GF-D8 (cell line): ENCODE measurements around the gene VAPB.

Source experiments
- DNase-seq: peaks from one replicate; lab custom pipeline; 2025; lab: John Stamatoyannopoulos, UW

The VAPB gene

DNA sequence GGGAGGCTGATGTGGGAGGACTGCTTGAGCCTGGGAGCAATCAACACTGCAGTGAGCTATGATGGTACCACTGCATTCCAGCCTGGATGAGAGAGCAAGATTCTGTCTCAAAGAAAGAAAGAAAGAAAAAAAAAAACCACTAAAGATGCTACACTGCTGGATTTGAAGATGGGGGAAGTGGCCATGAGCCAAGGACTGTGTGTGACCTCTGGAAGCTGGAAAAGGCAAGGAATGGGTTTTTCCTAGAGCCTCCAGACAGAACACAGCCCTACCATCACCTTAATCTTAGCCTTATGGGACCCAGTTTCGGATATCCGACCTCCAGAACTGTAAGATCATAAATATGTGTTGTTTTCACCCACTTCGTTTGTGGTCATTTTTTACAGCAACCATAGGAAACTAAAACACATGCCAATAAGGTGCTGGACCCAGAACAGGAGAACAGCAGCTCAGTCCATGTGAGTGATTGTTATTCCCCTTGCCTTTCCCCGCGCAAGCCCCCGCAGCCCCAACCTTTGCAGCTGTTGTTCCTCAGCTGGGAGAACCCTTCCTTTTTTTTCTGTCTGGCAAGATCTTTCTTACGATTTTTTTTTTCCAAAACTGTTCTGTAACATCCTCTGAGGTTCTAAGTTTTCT is 11.1 kb upstream of the VAPB start:
- DNase-seq, result no peak

- DNase-seq, result no peak
Observed at GRCh38 chr20:58378704-58379103, 10.3 kb upstream of the VAPB start.

DNA sequence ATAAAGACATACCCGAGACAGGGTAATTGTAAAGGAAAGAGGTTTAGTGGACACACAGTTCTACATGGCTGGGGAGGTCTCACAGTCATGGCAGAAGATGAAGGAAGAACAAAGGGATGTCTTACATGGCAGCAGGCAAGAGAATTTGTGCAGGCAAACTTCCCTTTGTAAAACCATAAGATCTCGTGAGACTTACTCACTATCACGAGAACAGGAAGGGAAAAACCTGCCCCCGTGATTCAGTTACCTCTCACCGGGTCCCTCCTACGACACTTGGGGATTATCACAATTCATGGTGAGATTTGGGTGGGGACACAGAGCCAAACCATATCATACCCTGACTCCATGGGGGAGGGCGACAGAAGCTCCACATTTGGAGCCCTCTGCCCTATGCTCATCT is 7.4 kb upstream of the VAPB start:
- no peak for DNase-seq

- no peak for DNase-seq
Observed at GRCh38 chr20:58382096-58382495, 6.9 kb upstream of the VAPB start.

DNA sequence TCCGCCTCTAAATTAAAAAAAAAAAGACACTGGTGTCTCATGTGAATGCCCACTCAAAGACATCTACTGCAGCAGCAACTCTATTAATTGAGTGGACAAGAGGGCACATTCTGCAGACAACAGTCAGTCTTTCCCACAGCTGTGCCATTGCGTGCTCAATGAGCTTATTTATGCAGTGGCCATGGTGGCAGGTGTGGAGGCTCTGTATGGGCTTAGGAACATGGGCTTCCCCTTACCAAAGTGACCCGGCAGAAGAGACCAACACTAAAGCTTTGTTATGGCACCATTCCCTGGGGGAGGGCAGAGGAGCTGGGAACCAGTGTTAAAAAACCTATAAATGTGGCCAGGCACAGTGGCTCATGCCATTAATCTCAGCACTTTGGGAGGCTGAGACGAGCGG is 4.2 kb upstream of the VAPB start:
- DNase-seq, result no peak

- no peak for DNase-seq
Observed at GRCh38 chr20:58388028-58388601, 914 bp upstream of the VAPB start.

DNA sequence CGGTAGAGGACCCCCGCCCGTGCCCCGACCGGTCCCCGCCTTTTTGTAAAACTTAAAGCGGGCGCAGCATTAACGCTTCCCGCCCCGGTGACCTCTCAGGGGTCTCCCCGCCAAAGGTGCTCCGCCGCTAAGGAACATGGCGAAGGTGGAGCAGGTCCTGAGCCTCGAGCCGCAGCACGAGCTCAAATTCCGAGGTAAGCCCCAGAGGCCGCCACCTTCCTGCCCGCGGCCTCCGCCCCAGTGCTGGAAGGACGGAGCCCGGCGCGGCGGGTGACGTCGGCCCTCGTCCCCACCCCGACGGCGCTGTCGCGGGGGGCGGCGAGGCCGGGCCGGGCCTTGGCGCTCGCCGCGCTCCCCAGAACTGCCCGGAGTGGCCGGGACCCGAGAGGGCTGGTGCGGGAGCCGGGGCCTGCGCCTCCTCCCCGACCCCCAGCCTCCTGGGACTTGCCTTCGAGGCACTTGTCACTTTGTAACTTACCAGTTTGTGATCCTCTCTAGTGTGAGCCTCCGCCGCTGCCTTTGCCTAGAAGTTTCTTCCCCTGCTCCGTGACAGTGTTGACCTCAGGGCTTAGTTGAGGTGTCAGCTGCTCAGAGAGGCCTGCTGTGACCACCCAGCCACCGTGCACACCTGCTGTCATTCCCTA is 417 bp downstream of the VAPB start:
- DNase-seq, result no peak

DNA sequence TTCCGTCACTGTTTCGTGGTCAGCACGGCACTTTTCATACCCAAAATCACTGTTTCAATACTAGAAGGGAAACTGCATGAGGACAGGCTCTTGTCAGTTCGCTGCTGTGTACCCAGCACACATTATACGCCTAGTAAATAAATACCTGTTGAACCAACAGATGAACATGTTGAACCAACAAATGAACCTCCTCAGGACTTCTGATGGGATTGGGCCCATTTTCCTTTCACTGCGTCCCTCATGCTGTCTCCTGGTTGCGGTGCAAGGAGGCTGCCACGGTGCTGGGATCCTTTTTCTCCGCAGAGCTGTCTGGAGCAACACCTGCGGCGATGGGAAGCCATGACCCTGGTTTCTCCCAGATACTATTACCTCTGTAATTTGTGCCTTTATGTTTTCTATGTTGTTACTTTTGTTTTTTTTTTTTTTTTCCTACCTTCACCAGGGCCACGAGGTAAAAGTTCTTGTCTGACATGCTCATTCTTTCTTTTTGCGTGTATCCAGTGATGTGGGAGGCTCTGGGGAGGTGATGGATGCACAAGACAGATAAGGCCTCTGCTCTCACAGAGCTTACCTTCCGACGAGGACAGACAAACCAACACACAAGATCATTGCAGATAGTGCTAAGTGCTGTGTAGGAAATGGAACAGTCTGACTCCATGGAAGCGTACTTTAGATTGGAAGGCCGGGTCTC is 1.1 kb downstream of the VAPB start:
- no peak for DNase-seq

GRCh38 chr20:58390659-58391035 is 1.6 kb downstream of the VAPB start:
- no peak for DNase-seq

- DNase-seq, result no peak
Observed at GRCh38 chr20:58392286-58392685, 3.3 kb downstream of the VAPB start.

- no peak for DNase-seq
Observed at GRCh38 chr20:58393299-58393698, 4.3 kb downstream of the VAPB start.

DNA sequence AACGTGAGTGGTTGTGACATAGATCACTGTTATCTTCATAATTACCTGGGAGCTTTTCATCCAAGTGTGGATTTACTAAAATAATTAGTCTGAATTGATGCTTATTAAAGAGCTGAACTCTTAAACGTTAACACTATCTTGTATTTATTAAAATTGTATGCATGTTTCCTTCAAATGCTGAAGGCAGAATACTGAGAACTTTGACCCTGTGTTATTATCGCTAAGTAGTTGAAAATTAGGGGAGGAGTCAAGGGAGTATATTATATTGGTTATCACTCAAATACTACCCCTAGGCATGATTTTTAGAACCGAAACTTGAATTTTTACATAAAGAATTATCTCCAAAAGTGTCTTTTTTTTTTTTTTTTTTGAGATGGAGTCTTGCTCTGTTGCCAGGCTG is 5.8 kb downstream of the VAPB start:
- DNase-seq, result no peak

GRCh38 chr20:58395604-58396003 is 6.6 kb downstream of the VAPB start:
- no peak for DNase-seq

- no peak for DNase-seq
Observed at GRCh38 chr20:58397429-58397828, 8.4 kb downstream of the VAPB start.

DNA sequence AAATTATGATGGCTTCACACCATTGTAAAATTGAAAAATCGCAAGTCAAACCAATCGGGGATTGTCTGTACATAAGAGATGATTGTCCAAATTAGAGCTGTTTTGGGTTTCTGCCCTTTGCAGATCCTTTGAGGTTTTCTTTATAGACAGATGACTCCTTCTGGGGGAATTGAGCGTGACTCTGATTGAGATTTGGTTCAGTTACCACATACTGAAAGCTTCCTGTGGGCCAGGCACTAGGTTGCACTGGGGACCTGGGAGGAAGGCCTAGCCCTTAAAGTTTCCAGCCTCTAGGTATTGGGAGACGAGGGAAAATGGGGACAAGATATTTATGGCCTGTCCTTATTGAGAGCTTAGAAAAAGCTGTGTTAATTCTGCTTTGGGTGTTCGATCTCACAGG is 9.2 kb downstream of the VAPB start:
- DNase-seq, result no peak

- no peak for DNase-seq
Observed at GRCh38 chr20:58399926-58400325, 10.9 kb downstream of the VAPB start.

DNA sequence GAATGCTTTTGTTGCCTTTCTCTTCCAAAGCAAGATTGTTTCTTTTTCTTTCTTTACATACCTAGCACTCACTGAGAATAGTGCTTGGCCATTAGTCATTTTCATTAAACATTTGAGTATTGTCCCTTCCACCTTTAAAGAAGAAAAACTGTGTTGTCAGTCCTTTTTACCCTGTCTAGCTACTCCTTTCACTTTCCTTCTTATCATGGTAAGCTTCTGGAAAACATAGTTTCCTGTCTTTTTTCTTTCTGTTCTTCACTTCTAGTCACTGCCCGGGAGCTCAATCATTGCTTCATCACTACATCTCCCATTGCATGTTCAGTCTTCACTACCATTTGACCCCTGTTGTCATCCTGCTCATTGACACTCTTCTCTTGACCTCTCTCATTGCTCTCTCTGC is 12.1 kb downstream of the VAPB start:
- no peak for DNase-seq

GRCh38 chr20:58402305-58402704 is 13.3 kb downstream of the VAPB start:
- DNase-seq, result no peak

- no peak for DNase-seq
Observed at GRCh38 chr20:58402827-58403226, 13.8 kb downstream of the VAPB start.

DNA sequence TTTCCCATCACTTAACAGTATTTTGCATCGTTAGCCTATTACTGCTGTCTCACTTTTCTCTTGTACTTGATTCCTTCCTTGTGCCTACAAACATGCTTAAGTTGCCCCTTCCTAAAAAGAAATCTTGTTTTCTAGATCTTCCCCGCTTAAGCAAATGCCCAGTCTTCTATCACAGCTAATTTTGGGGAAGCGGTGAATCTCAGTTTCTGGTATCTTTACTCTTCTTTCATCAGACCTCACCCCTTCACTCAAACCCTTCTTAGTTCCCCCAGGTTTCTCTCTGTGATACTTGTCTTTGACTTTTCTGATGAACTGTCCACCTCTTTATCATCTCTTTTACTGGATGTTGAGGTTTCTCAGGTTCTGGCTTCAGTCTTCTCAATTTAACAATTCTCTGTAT is 14.2 kb downstream of the VAPB start:
- DNase-seq, result no peak

DNA sequence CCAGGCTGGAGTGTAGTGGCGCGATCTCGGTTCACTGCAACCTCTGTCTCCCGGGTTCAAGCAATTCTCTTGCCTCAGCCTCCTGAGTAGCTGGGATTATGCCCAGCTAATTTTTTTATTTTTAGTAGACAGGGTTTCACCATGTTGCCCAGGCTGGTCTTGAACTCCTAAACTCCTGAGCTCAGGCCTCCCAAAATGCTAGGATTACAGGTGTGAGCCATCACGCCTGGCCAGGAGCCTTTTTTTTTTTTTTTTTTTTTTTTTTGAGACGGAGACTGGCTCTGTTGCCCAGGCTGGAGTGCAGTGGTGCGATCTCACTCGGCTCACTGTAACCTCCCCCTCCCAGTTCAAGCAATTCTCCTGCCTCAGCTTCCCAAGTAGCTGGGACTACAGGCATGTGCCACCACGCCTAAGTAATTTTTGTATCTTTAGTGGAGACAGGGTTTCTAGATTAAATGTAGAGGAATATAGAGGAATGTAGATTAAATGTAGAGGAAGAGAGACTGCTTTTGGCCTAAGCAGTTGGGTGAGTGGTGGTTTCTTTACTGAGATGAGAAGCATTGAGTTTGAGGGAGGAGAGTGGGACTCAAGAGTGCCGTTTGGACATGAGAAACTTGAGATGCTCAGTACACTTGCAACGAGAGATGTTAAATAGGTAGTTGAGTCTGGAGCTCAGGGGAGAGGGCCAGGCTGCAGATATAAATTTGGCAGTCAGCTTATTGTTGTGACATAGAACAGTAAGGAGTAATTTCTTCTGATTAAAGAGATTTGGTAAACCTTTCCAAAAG is 16.7 kb downstream of the VAPB start:
- DNase-seq, result no peak

- no peak for DNase-seq
Observed at GRCh38 chr20:58406422-58407001, 17.5 kb downstream of the VAPB start.
